ENCODE measurements around the gene ADAM17. TPM values are rescaled to one million over a fixed set of nuclear protein-coding genes. Genes with fewer than 3 reads are reported as not detected.
A peak's percentile ranks its signal among the peaks of the same experiment; 100 is the strongest.
"Not testable (repeated sequence)": the region's sequence is repeated elsewhere in the genome, so short reads cannot be mapped to it uniquely, and the experiment has no call there.

ADAM17 gene
- total RNA-seq, 4 donors from 2014 or later, result 30.6 to 50.9 (median 42.6) TPM

GRCh38 chr2:9592699-9593098 lies 37.1 kb upstream of the ADAM17 start:
- no peak for DNase-seq (ENCODE audit: low spot score in 2 of 2)
- H3K4me1 ChIP-seq, result peaks cover 0 to 51% (median 33%) of the 10 kb centered on the region in 4 donors
- H3K36me3 ChIP-seq, result peaks cover 0 to 24% (median 0%) of the 10 kb centered on the region in 3 donors
- TF ChIP-seq CTCF (IDR thresholded peaks at IDR 0.05), result no peak
- TF ChIP-seq POLR2A (IDR thresholded peaks at IDR 0.05), result no peak
- TF ChIP-seq EP300 (IDR thresholded peaks at IDR 0.05), result no peak
- no peaks in the 10 kb centered on the region for H3K9me3 ChIP-seq
- 76 to 78% methylated on average over 3 of the region's 3 CpGs for WGBS, 2 donors
- H3K4me3 ChIP-seq, result no peak overlapping the region
- H3K27ac ChIP-seq, result peak overlapping the region in 1 of 4 donors; percentile 21
- no peaks in the 10 kb centered on the region for H3K27me3 ChIP-seq

- TF ChIP-seq CTCF (IDR thresholded peaks at IDR 0.05), result no peak
- TF ChIP-seq POLR2A (IDR thresholded peaks at IDR 0.05), result no peak
- TF ChIP-seq EP300 (IDR thresholded peaks at IDR 0.05), result no peak
- no peak overlapping the region for H3K27ac ChIP-seq
- no peak overlapping the region for H3K4me3 ChIP-seq
- no peak for DNase-seq (ENCODE audit: low spot score in 2 of 2)
- H3K27me3 ChIP-seq, result no peaks in the 10 kb centered on the region
- WGBS, 2 donors, result 81 to 83% methylated on average over 3 of the region's 3 CpGs
- no peaks in the 10 kb centered on the region for H3K9me3 ChIP-seq
- peaks cover 0 to 43% (median 0%) of the 10 kb centered on the region in 3 donors for H3K36me3 ChIP-seq
- peaks cover 0 to 36% (median 21%) of the 10 kb centered on the region in 4 donors for H3K4me1 ChIP-seq
These were observed 35.0 kb upstream of the ADAM17 start for GRCh38 chr2:9590641-9591040.

GRCh38 chr2:9586465-9586864 lies 30.8 kb upstream of the ADAM17 start:
- no peak overlapping the region for H3K27ac ChIP-seq
- 71 to 79% methylated on average over 3 of the region's 3 CpGs for WGBS, 2 donors
- DNase-seq (ENCODE audit: low spot score in 2 of 2), result no peak
- no peaks in the 10 kb centered on the region for H3K4me1 ChIP-seq
- H3K9me3 ChIP-seq, result no peaks in the 10 kb centered on the region
- no peak for TF ChIP-seq POLR2A (IDR thresholded peaks at IDR 0.05)
- no peak for TF ChIP-seq CTCF (IDR thresholded peaks at IDR 0.05)
- no peak for TF ChIP-seq EP300 (IDR thresholded peaks at IDR 0.05)
- H3K36me3 ChIP-seq, result peaks cover 0 to 74% (median 0%) of the 10 kb centered on the region in 3 donors
- no peaks in the 10 kb centered on the region for H3K27me3 ChIP-seq
- H3K4me3 ChIP-seq, result no peak overlapping the region

GRCh38 chr2:9585486-9585885 lies 29.9 kb upstream of the ADAM17 start:
- Histone ChIP-seq H3K36me3 (peaks cover 0 to 77% (median 0%) of the 10 kb centered on the region in 3 donors), H3K4me1 (no peaks in the 10 kb centered on the region), H3K27ac (no peak overlapping the region), H3K4me3 (no peak overlapping the region), H3K9me3 (no peaks in the 10 kb centered on the region), H3K27me3 (no peaks in the 10 kb centered on the region)
- no peak for TF ChIP-seq EP300 (IDR thresholded peaks at IDR 0.05)
- no peak for TF ChIP-seq POLR2A (IDR thresholded peaks at IDR 0.05)
- no peak for TF ChIP-seq CTCF (IDR thresholded peaks at IDR 0.05)
- no peak for DNase-seq (ENCODE audit: low spot score in 2 of 2)
- 83 to 93% methylated on average over 5 of the region's 5 CpGs for WGBS, 2 donors

GRCh38 chr2:9584902-9585301 lies 29.3 kb upstream of the ADAM17 start:
- H3K4me3 ChIP-seq; H3K9me3 ChIP-seq; H3K27ac ChIP-seq; DNase-seq (ENCODE audit: low spot score in 2 of 2); H3K27me3 ChIP-seq; H3K4me1 ChIP-seq: not testable (repeated sequence)
- peaks cover 0 to 81% (median 0%) of the 10 kb centered on the region in 3 donors for H3K36me3 ChIP-seq

- no peak overlapping the region for H3K4me3 ChIP-seq
- H3K27me3 ChIP-seq, result no peaks in the 10 kb centered on the region
- peaks cover 0 to 65% (median 0%) of the 10 kb centered on the region in 3 donors for H3K36me3 ChIP-seq
- H3K4me1 ChIP-seq, result peaks cover 0 to 14% (median 0%) of the 10 kb centered on the region in 4 donors
- WGBS, 2 donors, result 95% methylated on average over 5 of the region's 5 CpGs
- DNase-seq (ENCODE audit: low spot score in 2 of 2), result no peak
- no peak overlapping the region for H3K27ac ChIP-seq
- no peak for TF ChIP-seq POLR2A (IDR thresholded peaks at IDR 0.05)
- TF ChIP-seq EP300 (IDR thresholded peaks at IDR 0.05), result no peak
- no peak for TF ChIP-seq CTCF (IDR thresholded peaks at IDR 0.05)
- no peaks in the 10 kb centered on the region for H3K9me3 ChIP-seq
These were observed 27.0 kb upstream of the ADAM17 start for GRCh38 chr2:9582624-9583023.
